ENCODE data around the gene ADRA2A. TPM values are rescaled to one million over a fixed set of nuclear protein-coding genes. Genes with fewer than 3 reads are reported as not detected.

Gene ADRA2A
- under 1 TPM in 1 of 2 experiments, not detected in 1; 0.05 TPM for total RNA-seq
- not detected for polyA plus RNA-seq (2013, experiment 1 of 2)
- 0.11 TPM for polyA plus RNA-seq (2013, experiment 2 of 2)
- total RNA-seq: 0 to 0.68 (median 0.07) reads per million in 172 experiments

- no peak for ATAC-seq (ENCODE audit: poor library complexity)
- CTCF ChIA-PET: no interaction called here
- peak in 2 of 14 experiments; percentile 22 to 29 for DNase-seq
- H3K27me3 ChIP-seq (ENCODE audit: control insufficient read depth in 1 of 2, insufficient read depth in 2 of 2, low read length in 2 of 2): peaks cover 48 to 58% of the 10 kb centered on the region in 2 experiments
- peaks cover 24% of the 10 kb centered on the region for H3K4me1 Mint-ChIP-seq (ENCODE audit: low read depth)
- H3K9me3 ChIP-seq (ENCODE audit: control insufficient read depth in 1 of 2, insufficient read depth in 1 of 2, low read length in 2 of 2): peaks cover 0 to 18% of the 10 kb centered on the region in 2 experiments
- TF ChIP-seq CTCF (IDR thresholded peaks at IDR 0.05): no peak
- peak within 1 kb of the TSS; percentile 47 for H3K4me3 ChIP-seq (ENCODE audit: low read length)
- intact Hi-C loops (cut with DNase I, micrococcal nuclease): loop anchor here in 1 of 2 experiments (10.0 kb wide), 1 partner anchor 352 kb away; no protein-coding TSS in a partner anchor
- POLR2A ChIA-PET: no interaction called here
- H3K27ac Mint-ChIP-seq: no peak within 1 kb of the TSS
- H3K36me3 Mint-ChIP-seq (ENCODE audit: low read depth): no peaks in the 10 kb centered on the region
- H3K27me3 Mint-ChIP-seq: peaks cover 79% of the 10 kb centered on the region
- H3K9me3 Mint-ChIP-seq: no peaks in the 10 kb centered on the region
- no peaks in the 10 kb centered on the region for H3K36me3 ChIP-seq (ENCODE audit: insufficient read depth, low read length)
- H3K27ac ChIP-seq (ENCODE audit: low read depth in 1 of 2, low read length in 2 of 2): no peak within 1 kb of the TSS
- H3K4me3 Mint-ChIP-seq: peak within 1 kb of the TSS; percentile 82
- peaks cover 28% of the 10 kb centered on the region for H3K4me1 ChIP-seq (ENCODE audit: insufficient read depth, low read length)
These were observed at the start of gene ADRA2A for GRCh38 chr10:111076682-111077478. TSS of gene ADRA2A (plus strand) at chr10:111077029. CDS start at chr10:111077997, 968 bp downstream.

- ChIA-PET POLR2A (no interaction called here), CTCF (no interaction called here)
- DNase-seq: peak in 1 of 14 experiments; percentile 14
- no peak overlapping the region for H3K4me3 Mint-ChIP-seq
- TF ChIP-seq CTCF (IDR thresholded peaks at IDR 0.05): no peak
- Histone ChIP-seq H3K27me3 (ENCODE audit: control insufficient read depth in 1 of 2, insufficient read depth in 2 of 2, low read length in 2 of 2) (no peaks in the 10 kb centered on the region), H3K36me3 (ENCODE audit: insufficient read depth, low read length) (no peaks in the 10 kb centered on the region), H3K4me3 (ENCODE audit: low read length) (no peak overlapping the region), H3K27ac (ENCODE audit: low read depth in 1 of 2, low read length in 2 of 2) (no peak overlapping the region), H3K9me3 (ENCODE audit: control insufficient read depth in 1 of 2, insufficient read depth in 1 of 2, low read length in 2 of 2) (peaks cover 22 to 23% of the 10 kb centered on the region in 2 experiments), H3K4me1 (ENCODE audit: insufficient read depth, low read length) (no peaks in the 10 kb centered on the region)
- H3K4me1 Mint-ChIP-seq (ENCODE audit: low read depth): no peaks in the 10 kb centered on the region
- intact Hi-C loops (cut with DNase I, micrococcal nuclease): no loop called here
- no peaks in the 10 kb centered on the region for H3K27me3 Mint-ChIP-seq
- H3K27ac Mint-ChIP-seq: no peak overlapping the region
- H3K9me3 Mint-ChIP-seq: peaks cover 23% of the 10 kb centered on the region
- peaks cover 86% of the 10 kb centered on the region for H3K36me3 Mint-ChIP-seq (ENCODE audit: low read depth)
- ATAC-seq (ENCODE audit: poor library complexity): no peak
These were observed 46.6 kb upstream of the ADRA2A start for GRCh38 chr10:111030042-111030750.

GRCh38 chr10:111034598-111035310, 42.1 kb upstream of the ADRA2A start:
- H3K4me3 Mint-ChIP-seq: no peak overlapping the region

More at GRCh38 chr10:111034598-111035310, 42.1 kb upstream of the ADRA2A start:
- Mint-ChIP-seq H3K36me3 (ENCODE audit: low read depth) (peaks cover 52% of the 10 kb centered on the region), H3K27ac (no peak overlapping the region), H3K27me3 (no peaks in the 10 kb centered on the region), H3K9me3 (peaks cover 21% of the 10 kb centered on the region), H3K4me1 (ENCODE audit: low read depth) (no peaks in the 10 kb centered on the region)
- ChIA-PET POLR2A (no interaction called here), CTCF (no interaction called here)
- H3K27ac ChIP-seq (ENCODE audit: low read depth in 1 of 2, low read length in 2 of 2): no peak overlapping the region
- no peak overlapping the region for H3K4me3 ChIP-seq (ENCODE audit: low read length)
- no peaks in the 10 kb centered on the region for H3K36me3 ChIP-seq (ENCODE audit: insufficient read depth, low read length)
- H3K9me3 ChIP-seq (ENCODE audit: control insufficient read depth in 1 of 2, insufficient read depth in 1 of 2, low read length in 2 of 2): peaks cover 22 to 25% of the 10 kb centered on the region in 2 experiments
- no peak for TF ChIP-seq CTCF (IDR thresholded peaks at IDR 0.05)
- DNase-seq (no peak), ATAC-seq (ENCODE audit: poor library complexity) (no peak)
- H3K4me1 ChIP-seq (ENCODE audit: insufficient read depth, low read length): no peaks in the 10 kb centered on the region
- intact Hi-C loops (cut with DNase I, micrococcal nuclease): no loop called here
- H3K27me3 ChIP-seq (ENCODE audit: control insufficient read depth in 1 of 2, insufficient read depth in 2 of 2, low read length in 2 of 2): no peaks in the 10 kb centered on the region
